Fibroblast of skin of right biceps (primary cell): Measurements from ENCODE around the gene TUT4.
"Not testable (repeated sequence)": the region's sequence is repeated elsewhere in the genome, so short reads cannot be mapped to it uniquely, and the experiment has no call there.

Experiments
- DNase-seq: peaks from one replicate; pipeline ENCODE4 v3.0.0-alpha.2; 2013

TUT4 gene

GRCh38 chr1:52552505-52553361 is at the start of gene TUT4:
TSS of gene TUT4 (minus strand) at chr1:52553092. CDS start at chr1:52526280, 26,812 bp downstream.
- DNase-seq, result peak; percentile 88

GRCh38 chr1:52601991-52602855 is 49.3 kb upstream of the TUT4 start, which contains the start of gene GPX7:
TSS of gene GPX7 (plus strand) at chr1:52602371. CDS start at chr1:52602410, 39 bp downstream.
- DNase-seq, result peak; percentile 75

- DNase-seq, result peak; percentile 3
Measured at GRCh38 chr1:52601519-52601918, 48.6 kb upstream of the TUT4 start.

- no peak for DNase-seq
Measured at GRCh38 chr1:52600533-52601179, 47.8 kb upstream of the TUT4 start.

GRCh38 chr1:52599236-52599635 is 46.3 kb upstream of the TUT4 start:
- DNase-seq, result no peak

GRCh38 chr1:52598729-52599128 is 45.8 kb upstream of the TUT4 start:
- DNase-seq, result no peak

GRCh38 chr1:52597912-52598311 is 45.0 kb upstream of the TUT4 start:
- DNase-seq, result no peak

GRCh38 chr1:52595061-52595460 is 42.2 kb upstream of the TUT4 start:
- DNase-seq, result no peak

- DNase-seq, result no peak
Measured at GRCh38 chr1:52593495-52593894, 40.6 kb upstream of the TUT4 start.

- no peak for DNase-seq
Measured at GRCh38 chr1:52592637-52593323, 39.9 kb upstream of the TUT4 start.

GRCh38 chr1:52590266-52590665 is 37.4 kb upstream of the TUT4 start:
- no peak for DNase-seq

GRCh38 chr1:52588535-52588934 is 35.6 kb upstream of the TUT4 start:
- no peak for DNase-seq

- DNase-seq, result no peak
Measured at GRCh38 chr1:52588027-52588426, 35.1 kb upstream of the TUT4 start.

- no peak for DNase-seq
Measured at GRCh38 chr1:52585474-52585873, 32.6 kb upstream of the TUT4 start.

GRCh38 chr1:52582116-52582696 is 29.3 kb upstream of the TUT4 start:
- no peak for DNase-seq

- DNase-seq, result no peak
Measured at GRCh38 chr1:52580283-52580682, 27.4 kb upstream of the TUT4 start.

GRCh38 chr1:52579415-52579814 is 26.5 kb upstream of the TUT4 start:
- DNase-seq, result no peak

- not testable (repeated sequence) for DNase-seq
Measured at GRCh38 chr1:52578066-52578465, 25.2 kb upstream of the TUT4 start.

- no peak for DNase-seq
Measured at GRCh38 chr1:52576074-52576473, 23.2 kb upstream of the TUT4 start.

GRCh38 chr1:52574594-52574993 is 21.7 kb upstream of the TUT4 start:
- peak; percentile 91 for DNase-seq

GRCh38 chr1:52572387-52572786 is 19.5 kb upstream of the TUT4 start:
- no peak for DNase-seq

GRCh38 chr1:52571783-52572182 is 18.9 kb upstream of the TUT4 start:
- DNase-seq, result peak; percentile 41
